ENCODE data around the gene ADAR. TPM values are rescaled to one million over a fixed set of nuclear protein-coding genes. Genes with fewer than 3 reads are reported as not detected.
"Not testable (repeated sequence)": the region's sequence is repeated elsewhere in the genome, so short reads cannot be mapped to it uniquely, and the experiment has no call there.

The ADAR gene
- total RNA-seq: 10 to 100 TPM; 70.1 to 80.1 TPM
- long read RNA-seq, partial matches to known transcripts: 9 of 12 reads
- long read RNA-seq, other reads (novel, unspliced or antisense): 3 of 12 reads

GRCh38 chr1:154607609-154608396 is at the start of gene ADAR:
Gene ADAR (minus strand): TSS chr1:154608186. CDS start chr1:154608006, 180 bp downstream.
- intact Hi-C loops (cut with DNase I): no loop called here
- ATAC-seq: peak; percentile 95 to 96
- peak; percentile 94 for DNase-seq

- intact Hi-C loops (cut with DNase I): no loop called here
- ATAC-seq: no peak
- DNase-seq: no peak
These were observed 49.6 kb upstream of the ADAR start for GRCh38 chr1:154657556-154657955.

GRCh38 chr1:154652893-154653292 is 44.9 kb upstream of the ADAR start:
- DNase-seq: no peak
- no peak for ATAC-seq
- intact Hi-C loops (cut with DNase I): no loop called here

GRCh38 chr1:154644724-154645123 is 36.7 kb upstream of the ADAR start:
- DNase-seq; ATAC-seq; intact Hi-C loops (cut with DNase I): not testable (repeated sequence)

GRCh38 chr1:154641534-154641933 is 33.5 kb upstream of the ADAR start:
- DNase-seq (no peak), ATAC-seq (no peak)
- intact Hi-C loops (cut with DNase I): no loop called here

- no peak for DNase-seq
- intact Hi-C loops (cut with DNase I): no loop called here
- no peak for ATAC-seq
These were observed 31.9 kb upstream of the ADAR start for GRCh38 chr1:154639876-154640275.

GRCh38 chr1:154635171-154635570 is 27.2 kb upstream of the ADAR start:
- DNase-seq (no peak), ATAC-seq (no peak)
- intact Hi-C loops (cut with DNase I): no loop called here

GRCh38 chr1:154629675-154630073 is 21.7 kb upstream of the ADAR start:
- intact Hi-C loops (cut with DNase I): no loop called here
- ATAC-seq: no peak
- no peak for DNase-seq

- intact Hi-C loops (cut with DNase I): no loop called here
- no peak for ATAC-seq
- DNase-seq: no peak
These were observed 21.2 kb upstream of the ADAR start for GRCh38 chr1:154629061-154629674.

- peak; percentile 12 to 24 for ATAC-seq
- DNase-seq: no peak
- intact Hi-C loops (cut with DNase I): no loop called here
These were observed 20.1 kb upstream of the ADAR start for GRCh38 chr1:154628121-154628405.

GRCh38 chr1:154627257-154628120 is 19.5 kb upstream of the ADAR start:
- DNase-seq: peak; percentile 93
- ATAC-seq: peak; percentile 83 to 86
- intact Hi-C loops (cut with DNase I): no loop called here

- peak; percentile 20 to 37 for ATAC-seq
- DNase-seq: no peak
- intact Hi-C loops (cut with DNase I): no loop called here
These were observed 18.7 kb upstream of the ADAR start for GRCh38 chr1:154626456-154627256.

- no peak for ATAC-seq
These were observed 17.0 kb upstream of the ADAR start for GRCh38 chr1:154624746-154625643.

GRCh38 chr1:154623358-154623757 is 15.4 kb upstream of the ADAR start:
- intact Hi-C loops (cut with DNase I): no loop called here
- peak in 1 of 2 donors; percentile 30 for ATAC-seq
- DNase-seq: no peak

More at GRCh38 chr1:154624746-154625643, 17.0 kb upstream of the ADAR start:
- intact Hi-C loops (cut with DNase I): no loop called here
- no peak for DNase-seq

GRCh38 chr1:154622503-154623039 is 14.6 kb upstream of the ADAR start:
- intact Hi-C loops (cut with DNase I): no loop called here
- no peak for DNase-seq

GRCh38 chr1:154621875-154622274 is 13.9 kb upstream of the ADAR start:
- intact Hi-C loops (cut with DNase I): no loop called here
- DNase-seq (no peak), ATAC-seq (no peak)

More at GRCh38 chr1:154622503-154623039, 14.6 kb upstream of the ADAR start:
- no peak for ATAC-seq

GRCh38 chr1:154620751-154621150 is 12.8 kb upstream of the ADAR start:
- DNase-seq (no peak), ATAC-seq (no peak)
- intact Hi-C loops (cut with DNase I): no loop called here

Measured in left cardiac atrium (tissue), 4 donors.